GM18502 (cell line): ENCODE results near the gene FFAR4.
"Not testable (repeated sequence)": the region's sequence is repeated elsewhere in the genome, so short reads cannot be mapped to it uniquely, and the experiment has no call there.

Experiments used
- ATAC-seq: cut with Tn5 transposase; IDR thresholded peaks from one replicate; pipeline ENCODE4 v1.9.1; 2021; ENCODE audit warnings: mild to moderate bottlenecking; ENCODE audit not compliant: unreplicated experiment, poor library complexity

The FFAR4 gene

DNA sequence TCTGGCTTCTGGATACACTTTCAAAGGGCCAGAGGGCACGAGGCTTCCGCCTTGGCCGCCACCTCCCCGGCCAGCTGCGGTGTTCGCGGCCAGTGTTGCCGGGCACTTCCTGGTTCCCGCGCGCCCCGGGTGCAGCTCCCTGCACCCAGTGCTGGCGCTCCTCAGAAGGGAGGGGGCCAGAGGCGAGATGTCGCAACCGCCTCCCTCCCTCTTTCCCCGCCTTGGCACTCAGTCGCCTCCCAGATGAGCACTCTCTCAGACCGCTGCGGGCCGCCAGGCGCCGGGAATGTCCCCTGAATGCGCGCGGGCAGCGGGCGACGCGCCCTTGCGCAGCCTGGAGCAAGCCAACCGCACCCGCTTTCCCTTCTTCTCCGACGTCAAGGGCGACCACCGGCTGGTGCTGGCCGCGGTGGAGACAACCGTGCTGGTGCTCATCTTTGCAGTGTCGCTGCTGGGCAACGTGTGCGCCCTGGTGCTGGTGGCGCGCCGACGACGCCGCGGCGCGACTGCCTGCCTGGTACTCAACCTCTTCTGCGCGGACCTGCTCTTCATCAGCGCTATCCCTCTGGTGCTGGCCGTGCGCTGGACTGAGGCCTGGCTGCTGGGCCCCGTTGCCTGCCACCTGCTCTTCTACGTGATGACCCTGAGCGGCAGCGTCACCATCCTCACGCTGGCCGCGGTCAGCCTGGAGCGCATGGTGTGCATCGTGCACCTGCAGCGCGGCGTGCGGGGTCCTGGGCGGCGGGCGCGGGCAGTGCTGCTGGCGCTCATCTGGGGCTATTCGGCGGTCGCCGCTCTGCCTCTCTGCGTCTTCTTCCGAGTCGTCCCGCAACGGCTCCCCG, at the start of gene FFAR4:
FFAR4 (plus strand) TSS at position 231 of the 842 bp plus-strand sequence; CDS start at position 287, 56 bp downstream.
- ATAC-seq = no peak

DNA sequence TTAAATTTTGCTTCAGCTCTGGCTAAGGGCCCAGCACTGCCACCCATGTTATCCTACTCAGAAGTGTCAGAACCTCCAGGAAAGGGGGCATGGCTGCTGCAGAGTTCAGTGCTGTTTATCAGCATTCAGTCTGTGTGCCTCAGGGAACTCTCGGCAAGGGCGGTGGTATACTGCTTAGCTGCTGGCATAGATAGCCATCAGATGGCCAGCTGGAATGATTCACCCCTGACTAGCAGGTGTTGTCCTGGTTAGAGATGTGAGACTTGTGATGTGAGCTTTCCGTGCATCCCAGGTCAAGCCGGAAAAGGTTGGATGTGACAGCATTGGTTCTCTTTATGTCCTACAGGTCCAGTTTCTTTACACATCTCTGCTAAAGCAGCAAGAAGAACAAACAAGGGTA, 47.9 kb upstream of the FFAR4 start:
- no peak for ATAC-seq

DNA sequence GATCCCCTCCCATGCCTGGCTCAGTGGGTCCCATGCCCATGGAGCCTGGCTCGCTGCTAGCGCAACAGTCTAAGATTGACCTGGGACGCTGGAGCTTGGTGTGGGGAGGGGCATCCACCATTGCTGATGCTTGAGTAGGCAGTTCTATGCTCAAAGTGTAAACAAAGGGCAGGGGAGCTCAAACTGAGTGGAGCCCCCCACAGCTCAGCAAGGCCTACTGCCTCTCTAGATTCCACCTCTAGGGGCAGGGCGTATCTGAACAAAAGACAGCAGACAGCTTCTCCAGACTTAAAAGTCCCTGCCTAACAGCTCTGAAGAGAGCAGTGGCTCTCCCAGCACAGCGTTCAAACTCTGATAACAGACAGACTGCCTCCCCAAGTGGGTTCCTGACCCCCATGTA, 31.2 kb upstream of the FFAR4 start:
- ATAC-seq = no peak

DNA sequence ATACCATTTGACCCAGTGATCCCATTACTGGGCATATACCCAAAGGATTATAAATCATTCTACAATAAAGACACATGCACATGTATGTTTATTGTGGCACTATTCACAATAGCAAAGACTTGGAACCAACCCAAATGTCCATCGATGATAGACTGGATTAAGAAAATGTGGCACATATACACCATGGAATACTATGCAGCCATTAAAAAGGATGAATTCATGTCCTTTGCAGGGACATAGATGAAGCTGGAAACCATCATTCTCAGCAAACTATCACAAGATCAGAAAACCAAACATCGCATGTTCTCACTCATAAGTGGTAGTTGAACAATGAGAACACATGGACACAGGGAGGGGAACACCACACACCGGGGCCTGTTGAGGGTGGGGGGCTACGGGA, 25.6 kb upstream of the FFAR4 start:
- ATAC-seq = not testable (repeated sequence)

DNA sequence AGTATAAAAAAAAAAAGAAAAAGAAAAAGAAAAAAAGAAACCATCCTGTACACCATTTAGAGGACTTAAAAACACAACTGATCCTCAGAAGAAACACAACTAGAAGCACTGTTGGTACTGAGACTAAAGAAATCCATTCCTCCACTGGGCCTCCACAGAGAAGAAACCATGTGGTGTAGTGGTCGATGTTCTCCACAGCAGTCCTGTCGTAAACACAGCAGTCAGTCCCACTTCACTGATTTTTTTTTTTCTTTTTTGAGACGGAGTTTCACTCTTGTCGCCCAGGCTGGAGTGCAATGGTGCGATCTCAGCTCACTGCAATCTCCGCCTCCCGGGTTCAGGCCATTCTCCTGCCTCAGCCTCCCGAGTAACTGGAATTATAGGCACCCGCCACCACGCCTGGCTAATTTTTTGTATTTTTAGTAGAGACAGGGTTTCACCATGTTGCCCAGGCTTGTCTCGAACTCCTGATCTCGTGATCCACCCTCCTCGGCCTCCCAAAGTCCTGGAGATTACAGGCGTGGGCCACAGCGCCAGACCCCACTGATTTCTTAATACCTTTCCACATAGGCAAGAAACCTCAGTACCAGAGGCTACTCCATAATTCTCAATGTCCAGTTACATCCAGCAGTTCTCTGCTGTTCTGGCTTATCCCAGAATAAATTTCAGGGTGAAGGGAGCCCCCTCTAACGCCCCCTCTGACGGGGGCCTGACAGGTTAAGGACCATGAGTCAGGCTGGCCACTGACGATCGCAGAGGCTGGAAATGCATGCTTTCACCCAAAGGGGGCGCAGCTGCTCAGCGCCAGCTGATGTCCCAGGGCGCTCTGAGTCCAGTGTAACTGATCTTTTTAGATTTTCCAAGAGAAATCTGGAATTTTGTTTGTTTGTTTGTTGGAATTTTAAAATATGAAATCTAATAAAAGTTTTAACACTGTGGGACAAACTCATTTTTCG, 24.8 kb upstream of the FFAR4 start:
- ATAC-seq = no peak

DNA sequence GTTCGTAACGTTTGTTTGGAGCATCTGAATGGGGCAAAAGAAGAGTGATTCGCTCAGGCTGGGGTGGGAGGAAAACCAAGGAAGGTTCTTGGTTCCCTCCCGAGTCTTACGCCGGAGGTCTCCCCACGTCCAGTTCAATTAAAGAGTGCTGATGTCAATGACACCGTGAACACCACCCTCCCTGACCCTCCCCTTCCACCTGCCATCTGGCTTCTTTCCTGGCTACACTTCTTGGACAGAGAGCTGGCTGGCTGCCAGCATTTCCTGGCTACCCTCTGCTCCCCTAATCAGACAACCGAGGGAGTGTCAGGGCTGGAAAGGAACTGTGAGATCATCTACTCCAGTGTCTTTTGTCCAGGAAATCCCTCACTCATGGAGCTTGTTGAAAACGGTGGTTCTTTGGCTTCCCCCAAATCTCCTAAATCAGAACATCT, 24.1 kb upstream of the FFAR4 start:
- no peak for ATAC-seq

DNA sequence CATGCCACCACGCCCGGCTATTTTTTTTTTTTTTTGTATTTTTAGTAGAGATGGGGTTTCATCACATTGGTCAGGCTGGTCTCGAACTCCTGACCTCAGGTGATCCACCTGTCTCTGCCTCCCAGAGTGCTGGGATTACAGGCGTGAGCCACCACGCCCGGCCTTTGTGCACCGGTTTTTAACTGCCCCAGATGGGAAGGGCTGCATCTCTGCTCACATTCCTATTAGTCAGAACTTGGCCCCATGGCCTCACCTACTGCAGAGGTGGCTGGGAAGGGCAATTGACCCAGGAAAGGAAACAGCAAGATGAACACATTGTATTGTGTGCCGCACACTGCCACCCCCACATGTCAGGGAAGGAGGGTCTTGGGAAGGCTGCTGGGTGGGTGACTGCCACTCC, 19.5 kb upstream of the FFAR4 start:
- ATAC-seq = not testable (repeated sequence)

DNA sequence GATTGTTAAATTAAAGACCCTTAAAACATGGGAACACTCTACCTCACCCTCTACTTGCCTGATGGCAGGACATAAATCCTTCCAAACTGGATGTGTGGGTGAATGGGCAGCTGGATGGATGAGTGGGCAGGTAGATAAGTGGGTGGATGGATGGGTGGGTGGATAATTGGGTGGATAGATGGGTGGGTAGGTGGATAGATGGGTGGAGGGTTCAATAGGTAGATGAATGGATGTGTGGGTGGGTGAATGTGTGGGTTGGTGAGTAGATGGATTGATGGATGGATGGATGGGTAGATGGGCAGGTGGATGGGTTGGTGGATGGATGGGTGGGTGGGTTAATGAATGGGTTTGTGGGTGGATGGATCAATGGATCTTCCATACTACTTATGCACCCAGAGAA, 18.9 kb upstream of the FFAR4 start:
- no peak for ATAC-seq

DNA sequence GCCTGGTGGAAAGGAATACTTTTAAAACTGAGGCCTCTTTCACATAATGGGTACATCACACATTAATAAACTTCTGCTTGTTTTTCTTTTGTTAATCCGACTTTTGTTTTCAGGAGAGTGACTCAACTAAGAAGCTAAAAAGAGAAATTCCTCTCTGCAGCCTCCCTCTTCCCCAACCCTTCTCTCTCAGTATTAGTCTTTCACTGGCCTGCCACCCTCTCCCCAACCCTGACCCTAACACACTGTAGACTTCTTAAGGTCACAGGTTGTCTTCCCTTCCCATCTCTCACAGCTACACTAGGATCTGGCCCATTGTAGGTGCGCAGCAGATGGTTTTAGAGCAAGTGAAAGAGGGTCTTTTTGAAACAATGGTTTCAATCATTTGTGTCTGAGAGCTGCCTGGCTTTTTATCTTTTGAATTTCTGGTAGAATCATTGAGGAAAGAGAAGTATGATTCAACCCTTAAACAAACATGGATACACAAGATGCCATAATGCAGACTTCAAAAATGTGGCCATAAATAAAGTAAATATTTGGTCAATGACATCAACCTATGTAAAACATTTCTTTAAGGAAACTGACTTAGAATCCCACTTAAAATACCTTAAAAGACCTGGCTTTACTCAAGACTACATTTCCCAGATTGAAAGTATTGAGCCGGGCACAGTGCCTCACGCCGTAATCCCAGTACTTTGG, 17.9 kb upstream of the FFAR4 start:
- ATAC-seq = no peak

DNA sequence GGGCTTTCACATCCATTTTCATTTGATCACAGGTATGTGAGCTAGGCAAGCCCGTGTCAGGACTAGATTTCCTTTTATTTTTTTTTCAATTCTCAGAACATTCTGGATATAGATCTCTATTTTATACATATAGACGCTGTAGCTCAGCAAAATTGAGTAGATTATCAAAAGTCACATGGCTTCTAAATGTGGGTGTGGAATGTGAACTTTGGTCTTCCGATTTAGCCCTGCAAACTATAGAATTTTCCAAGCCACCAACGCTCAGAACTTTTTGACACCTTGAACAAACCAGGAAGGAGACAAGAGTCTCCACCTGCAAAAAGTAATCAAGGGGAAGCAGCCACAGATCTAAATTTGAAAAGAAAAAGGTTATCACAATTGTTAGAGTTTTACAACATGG, 15.9 kb upstream of the FFAR4 start:
- no peak for ATAC-seq

DNA sequence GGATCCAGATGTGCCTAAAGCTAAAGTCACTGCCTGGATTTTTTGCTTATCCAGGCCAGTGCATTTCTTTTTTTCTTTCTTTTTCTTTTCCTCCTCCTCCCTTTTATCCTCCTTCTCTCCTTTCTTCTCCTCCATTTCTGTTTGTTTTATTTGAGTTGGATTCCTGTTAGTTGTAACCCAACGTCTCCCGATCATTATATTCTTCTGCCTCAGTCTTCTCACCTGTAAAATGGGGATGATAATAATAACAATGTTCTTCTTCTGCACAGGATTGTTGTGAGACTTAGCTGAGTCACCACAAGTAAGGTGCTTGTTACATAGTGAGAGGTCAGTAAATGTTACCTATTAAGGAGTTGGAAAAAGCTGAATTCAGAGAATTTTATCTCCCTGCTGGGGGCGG, 13.7 kb upstream of the FFAR4 start:
- ATAC-seq = no peak

DNA sequence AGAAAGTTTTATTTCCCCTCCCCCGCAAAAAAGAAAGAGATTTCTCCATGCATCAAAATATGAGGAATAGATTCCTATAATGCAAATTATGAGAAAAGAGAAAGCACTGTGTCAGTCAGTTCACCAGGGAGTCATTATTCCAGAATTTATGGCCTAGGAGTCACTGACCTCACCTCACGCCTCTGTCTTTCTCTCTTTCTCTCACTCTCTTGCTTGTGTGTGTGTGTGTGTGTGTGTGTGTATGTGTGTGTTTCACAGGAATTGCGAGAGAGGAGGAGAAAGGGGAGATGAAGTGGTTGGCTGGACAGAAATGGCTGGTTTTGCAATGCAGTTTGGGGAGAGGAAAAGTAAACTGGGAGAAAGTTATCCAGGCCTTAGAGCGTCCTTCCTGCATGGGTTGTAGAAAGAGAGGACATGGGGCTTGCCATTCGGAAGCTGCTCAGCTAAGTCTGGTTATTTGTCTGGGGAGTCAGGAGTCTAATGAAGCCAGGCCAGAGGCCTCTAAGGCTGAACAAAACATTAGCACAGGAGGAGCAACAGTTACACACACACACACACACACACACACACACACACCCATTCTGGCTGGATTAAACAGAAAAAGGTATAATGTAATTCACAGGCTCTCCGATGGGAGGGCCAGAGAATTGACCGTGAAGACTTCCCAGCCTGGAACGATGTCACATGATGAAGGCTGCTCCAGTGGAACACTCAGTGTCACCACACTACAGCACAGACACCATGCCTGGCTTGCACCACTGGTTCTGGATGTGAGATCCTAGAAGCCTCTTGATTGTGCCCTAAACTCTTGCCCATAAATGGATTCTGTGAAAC, 12.8 kb upstream of the FFAR4 start:
- ATAC-seq = no peak

DNA sequence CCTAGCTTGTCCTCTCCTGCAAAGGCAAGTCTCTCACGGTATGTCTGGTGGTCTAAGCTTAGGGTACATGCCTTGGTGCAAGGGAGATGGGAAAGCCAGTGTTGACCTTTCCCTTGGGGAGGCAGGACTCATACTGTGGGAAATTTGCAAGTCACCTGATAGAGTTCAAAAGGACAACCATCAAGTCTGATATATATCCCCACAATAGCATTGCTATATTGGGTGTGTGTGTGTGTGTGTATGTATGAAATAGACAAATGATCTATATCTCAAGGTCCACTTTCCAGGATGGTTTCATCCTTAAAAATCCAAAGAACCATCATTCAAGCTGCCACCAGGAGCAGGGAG, 12.2 kb upstream of the FFAR4 start:
- ATAC-seq = no peak

DNA sequence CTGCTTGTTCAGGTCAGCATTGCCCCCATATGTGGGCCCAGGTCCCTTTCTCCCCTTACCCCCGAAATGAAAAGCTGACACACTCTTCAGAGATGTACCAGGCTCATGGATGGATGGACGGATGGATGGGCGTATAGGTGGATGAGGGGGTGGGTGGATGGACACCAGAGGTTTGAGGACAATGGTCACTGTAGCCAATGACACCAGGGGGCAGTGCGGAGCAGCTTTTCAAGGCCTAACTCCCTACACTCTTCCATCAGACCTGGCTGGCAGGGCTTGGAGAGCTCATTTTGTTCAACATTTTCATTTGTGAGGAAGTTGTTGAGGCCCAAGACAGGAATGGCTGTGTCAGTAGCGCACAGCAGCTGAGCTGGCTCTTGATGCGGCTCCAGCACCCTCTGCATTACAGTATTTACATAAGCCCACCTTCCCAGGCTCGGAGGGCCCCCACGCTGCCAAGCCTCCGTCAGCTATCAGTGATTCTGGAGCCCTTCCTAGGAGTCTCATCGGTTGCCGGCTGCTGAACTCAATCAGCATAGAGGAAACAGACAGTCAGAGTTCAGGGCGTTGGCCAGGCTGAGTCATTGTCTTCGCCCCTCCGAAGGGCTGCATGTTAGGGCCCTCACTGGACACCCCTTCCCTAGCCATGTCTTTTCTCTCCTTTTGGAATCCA, 11.6 kb upstream of the FFAR4 start:
- ATAC-seq = no peak

DNA sequence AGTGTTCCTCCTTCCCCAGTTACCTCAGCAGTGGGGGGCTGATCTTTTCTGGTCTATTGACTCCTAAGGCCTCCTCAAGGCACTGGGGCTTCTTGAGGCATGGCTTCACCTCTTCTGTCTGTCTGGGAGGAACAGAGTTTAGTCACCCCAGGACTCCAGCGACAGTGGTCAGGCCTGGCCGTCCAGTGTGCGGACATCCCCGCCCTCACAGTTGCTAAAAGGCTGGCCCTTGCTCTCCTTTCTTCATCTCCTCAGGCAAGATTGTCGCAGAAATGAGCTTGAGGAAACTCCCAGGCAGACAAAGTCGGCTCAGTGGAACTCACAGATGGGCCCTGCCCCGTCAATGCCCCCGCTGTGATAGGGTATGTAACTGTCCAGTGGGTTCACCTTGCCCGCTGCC, 7.0 kb upstream of the FFAR4 start:
- ATAC-seq = no peak

DNA sequence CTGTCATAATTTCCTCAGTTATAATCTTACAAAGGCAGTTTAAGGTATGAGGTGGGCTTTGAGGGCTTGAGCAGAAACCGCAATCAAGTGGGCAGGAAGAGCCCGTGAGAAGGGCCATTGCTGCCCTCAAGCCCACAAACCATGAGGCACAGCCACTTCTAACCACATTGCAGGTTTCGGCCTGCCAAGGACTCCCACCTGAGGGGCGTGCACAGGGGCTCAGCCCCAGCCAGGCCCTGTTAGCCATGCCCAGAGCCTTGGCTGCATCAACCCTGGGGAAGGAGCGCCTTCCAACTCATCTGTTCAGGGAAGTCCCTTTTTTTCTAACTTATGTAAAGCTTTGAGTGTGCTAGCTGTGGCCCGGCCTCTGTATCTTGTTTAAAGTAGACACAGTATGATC, 5.9 kb upstream of the FFAR4 start:
- no peak for ATAC-seq

DNA sequence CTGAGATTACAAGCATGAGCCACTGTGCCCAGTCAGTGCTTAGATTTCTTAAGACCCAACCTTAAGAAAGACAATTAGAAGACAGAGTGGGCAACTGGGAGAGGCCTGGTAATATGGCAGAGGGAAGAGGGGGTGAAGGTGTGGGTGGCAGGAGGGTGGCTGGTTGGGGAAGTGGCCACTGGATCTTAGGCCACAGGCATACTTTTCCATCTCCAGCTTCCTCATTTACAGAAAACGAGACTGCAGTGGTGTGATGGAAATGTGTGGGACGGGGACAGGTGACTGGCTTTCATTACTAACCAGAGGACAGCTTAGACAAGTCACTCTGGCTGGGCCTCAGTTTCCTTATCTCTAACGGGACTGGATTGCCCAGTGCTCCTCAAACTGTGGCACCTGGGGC, 1.0 kb upstream of the FFAR4 start:
- no peak for ATAC-seq

DNA sequence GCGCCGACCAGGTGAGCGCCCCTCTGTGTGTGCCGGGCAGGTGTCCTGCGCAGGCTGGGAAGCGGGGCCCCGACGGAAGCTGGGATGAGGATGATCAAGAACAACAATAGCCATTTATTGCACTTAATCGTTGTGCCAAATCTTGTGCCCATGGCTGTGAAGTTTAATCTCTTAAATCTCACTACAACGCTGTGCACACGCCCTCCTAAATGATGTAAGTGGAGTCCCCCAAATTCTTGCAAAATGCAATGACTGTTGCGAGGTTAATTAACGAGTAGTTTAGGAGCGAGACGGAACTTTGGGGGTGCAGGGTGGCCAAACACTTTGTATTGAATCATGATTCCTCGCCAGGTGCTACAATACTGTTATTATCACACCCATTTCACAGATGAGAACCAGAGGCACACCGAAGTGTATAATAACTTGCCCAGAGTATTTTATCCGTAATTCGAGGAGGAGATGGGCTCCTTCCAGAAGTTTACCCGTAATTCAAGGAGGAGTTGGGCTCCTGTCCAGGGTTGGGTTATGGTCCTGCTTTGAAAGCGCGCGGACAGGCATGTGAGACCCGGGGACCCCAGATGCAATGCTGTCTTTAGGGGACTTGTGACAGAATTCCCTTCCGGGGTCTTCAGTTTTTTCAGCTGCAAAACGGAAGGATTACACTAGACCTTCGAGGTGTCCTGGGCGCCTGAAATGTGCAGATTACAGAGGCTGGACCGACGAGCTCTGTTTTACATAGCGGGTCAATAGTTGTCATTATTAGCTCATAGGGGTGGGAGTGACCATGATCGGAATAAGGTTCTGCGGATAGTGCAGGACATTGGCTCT, 1.0 kb downstream of the FFAR4 start:
- no peak for ATAC-seq

DNA sequence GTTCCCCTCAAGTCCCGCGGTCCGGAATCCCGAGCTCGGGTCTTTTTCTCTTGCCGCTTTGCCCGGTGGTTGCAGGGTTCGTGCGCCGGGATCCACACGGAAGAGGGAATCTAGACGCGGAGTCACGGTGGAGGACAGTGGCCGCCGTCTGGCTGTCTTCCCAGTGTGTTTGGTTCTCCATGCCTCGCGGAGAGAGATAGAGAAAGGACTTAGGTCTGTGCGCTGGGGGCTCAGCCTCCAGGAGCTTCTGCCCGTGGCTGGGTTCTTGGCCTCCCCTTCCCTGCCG, 1.6 kb downstream of the FFAR4 start:
- no peak for ATAC-seq
